Activated CD8-positive, alpha-beta T cell treated with anti-CD3 and anti-CD28 coated beads for 36 hours (primary cell): ENCODE measurements around the gene PTPRN2. TPM values are rescaled to one million over a fixed set of nuclear protein-coding genes. Genes with fewer than 3 reads are reported as not detected.

ENCODE experiments used
- ATAC-seq: fragments of 200-7000 bp; cut with Tn5 transposase; one replicate; pipeline ENCODE4 v1.10.0; 2021; ENCODE audit warnings: mild to moderate bottlenecking, moderate library complexity
- CTCF ChIA-PET: fragments of 350-600 bp; sonication (Branson Sonifier 250); formaldehyde crosslinking; loops from one replicate; lab custom pipeline; 2021; ENCODE audit warnings: antibody characterized with exemption; lab: Charles Lee
- POLR2A ChIA-PET: fragments of 350-600 bp; sonication (Branson Sonifier 250); formaldehyde crosslinking; loops from one replicate; lab custom pipeline; 2021; ENCODE audit warnings: antibody characterized with exemption; lab: Charles Lee
- DNase-seq: peaks from one replicate; pipeline ENCODE4 v3.0.0-alpha.2; 2020
- H3K27ac Mint-ChIP-seq: one replicate; pipeline ENCODE4 v1.8.0; 2021; ENCODE audit warnings: mild to moderate bottlenecking, mixed read lengths
- H3K27me3 Mint-ChIP-seq: one replicate; pipeline ENCODE4 v1.8.0; 2021; ENCODE audit warnings: mixed read lengths
- H3K36me3 Mint-ChIP-seq: one replicate; pipeline ENCODE4 v1.8.0; 2021; ENCODE audit warnings: low read depth, mixed read lengths
- H3K4me1 Mint-ChIP-seq: one replicate; pipeline ENCODE4 v1.8.0; 2021; ENCODE audit warnings: low read depth, mixed read lengths
- H3K4me3 Mint-ChIP-seq: one replicate; pipeline ENCODE4 v1.8.0; 2021; ENCODE audit warnings: mild to moderate bottlenecking, moderate library complexity, mixed read lengths
- H3K9me3 Mint-ChIP-seq: one replicate; pipeline ENCODE4 v1.8.0; 2021; ENCODE audit warnings: mixed read lengths
- intact Hi-C: fragments of 100-400 bp; cut with micrococcal nuclease; formaldehyde crosslinking; loops from one replicate; pipeline ENCODE4 v1.10.0; 2022
- total RNA-seq, 2 experiments: library from RNA; stranded (reverse); gene quantifications; one replicate each; pipeline ENCODE4 v1.2.3, GENCODE V29; 2021
- TF ChIP-seq, protein P1 (sequence below): fragments of 200-600 bp; IDR thresholded peaks from one replicate; pipeline ENCODE4 v1.8.0; 2022; ENCODE audit warnings: antibody characterized with exemption, mild to moderate bottlenecking

The PTPRN2 gene
- total RNA-seq, 2 experiments from 2014 or later, result 0.49 to 0.65 TPM

DNA sequence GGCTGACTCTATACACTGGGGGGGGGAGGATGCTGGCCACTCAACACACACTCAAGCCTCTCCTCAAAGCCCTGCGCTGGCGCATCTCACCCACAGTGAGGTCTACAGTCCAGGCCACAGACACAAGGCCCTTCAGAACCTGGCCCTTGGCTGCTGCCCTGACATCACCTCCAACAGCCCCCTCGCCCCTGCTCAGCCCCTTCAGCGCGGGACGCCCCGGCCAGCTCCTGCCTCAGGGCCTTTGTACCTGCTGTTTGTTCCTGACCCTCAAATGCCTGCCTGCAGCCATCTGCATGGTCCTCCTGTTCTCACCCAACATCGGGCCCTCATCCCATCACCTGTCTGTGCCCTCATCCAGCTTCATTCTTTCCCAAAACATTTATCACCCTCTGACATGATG, 678.3 kb downstream of the PTPRN2 start:
- H3K4me3 Mint-ChIP-seq, result no peak overlapping the region
- TF ChIP-seq, protein P1, sequence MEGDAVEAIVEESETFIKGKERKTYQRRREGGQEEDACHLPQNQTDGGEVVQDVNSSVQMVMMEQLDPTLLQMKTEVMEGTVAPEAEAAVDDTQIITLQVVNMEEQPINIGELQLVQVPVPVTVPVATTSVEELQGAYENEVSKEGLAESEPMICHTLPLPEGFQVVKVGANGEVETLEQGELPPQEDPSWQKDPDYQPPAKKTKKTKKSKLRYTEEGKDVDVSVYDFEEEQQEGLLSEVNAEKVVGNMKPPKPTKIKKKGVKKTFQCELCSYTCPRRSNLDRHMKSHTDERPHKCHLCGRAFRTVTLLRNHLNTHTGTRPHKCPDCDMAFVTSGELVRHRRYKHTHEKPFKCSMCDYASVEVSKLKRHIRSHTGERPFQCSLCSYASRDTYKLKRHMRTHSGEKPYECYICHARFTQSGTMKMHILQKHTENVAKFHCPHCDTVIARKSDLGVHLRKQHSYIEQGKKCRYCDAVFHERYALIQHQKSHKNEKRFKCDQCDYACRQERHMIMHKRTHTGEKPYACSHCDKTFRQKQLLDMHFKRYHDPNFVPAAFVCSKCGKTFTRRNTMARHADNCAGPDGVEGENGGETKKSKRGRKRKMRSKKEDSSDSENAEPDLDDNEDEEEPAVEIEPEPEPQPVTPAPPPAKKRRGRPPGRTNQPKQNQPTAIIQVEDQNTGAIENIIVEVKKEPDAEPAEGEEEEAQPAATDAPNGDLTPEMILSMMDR, result no peak
- H3K4me1 Mint-ChIP-seq, result peaks cover 6% of the 10 kb centered on the region
- no peaks in the 10 kb centered on the region for H3K27me3 Mint-ChIP-seq
- no peak for DNase-seq
- CTCF ChIA-PET, result no interaction called here
- peaks cover 11% of the 10 kb centered on the region for H3K9me3 Mint-ChIP-seq
- H3K36me3 Mint-ChIP-seq, result no peaks in the 10 kb centered on the region
- no peak overlapping the region for H3K27ac Mint-ChIP-seq
- ATAC-seq, result no peak
- intact Hi-C loops, result no loop called here
- POLR2A ChIA-PET, result no interaction called here

DNA sequence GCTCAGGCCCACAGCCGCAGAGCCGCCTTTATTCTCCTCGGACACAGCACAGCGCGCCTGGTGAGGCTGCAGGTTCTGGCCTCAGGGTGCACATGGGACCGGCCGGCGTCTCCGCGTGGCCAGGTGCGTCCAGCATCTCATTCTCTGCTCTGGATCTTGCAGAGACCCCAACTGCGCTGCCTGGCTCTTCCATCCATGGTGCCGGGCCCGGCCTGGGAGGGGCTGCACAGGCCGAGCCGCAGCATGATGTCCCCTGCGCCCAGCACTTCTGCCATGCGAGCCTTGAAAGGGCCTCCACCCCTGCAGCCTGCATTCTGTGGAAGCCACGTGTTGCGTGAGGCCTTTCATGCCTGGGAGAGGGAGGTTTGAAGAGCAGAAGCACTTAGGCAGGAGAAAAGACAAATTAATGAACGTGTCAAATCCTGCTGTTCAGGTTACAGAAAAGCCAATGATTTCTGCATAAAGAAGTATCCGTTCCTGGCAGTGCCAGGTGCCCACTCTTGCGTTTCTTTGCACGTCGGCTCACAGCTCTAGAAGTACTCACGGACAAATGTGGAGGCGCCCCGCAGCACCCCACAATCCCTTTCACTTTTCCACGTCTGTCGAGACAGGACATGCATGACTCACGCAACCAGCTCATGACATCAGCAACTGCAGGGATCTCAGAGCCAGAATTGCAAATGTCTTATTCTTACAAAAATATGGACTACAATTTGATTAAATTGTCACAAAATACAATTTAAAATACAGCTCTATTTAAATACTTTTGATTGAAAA, 679.4 kb downstream of the PTPRN2 start:
- ChIA-PET POLR2A (interaction anchor here (0.6 kb wide), 1 partner anchor 107 kb away, joined by 3 read pairs; no protein-coding TSS in a partner anchor), CTCF (interaction anchor here (1.1 kb wide), 1 partner anchor 14 kb away, joined by 3 read pairs; no protein-coding TSS in a partner anchor)
- Mint-ChIP-seq H3K9me3 (peaks cover 7% of the 10 kb centered on the region), H3K4me3 (no peak overlapping the region), H3K27ac (no peak overlapping the region), H3K27me3 (no peaks in the 10 kb centered on the region), H3K36me3 (no peaks in the 10 kb centered on the region), H3K4me1 (peaks cover 6% of the 10 kb centered on the region)
- DNase-seq (no peak), ATAC-seq (no peak)
- intact Hi-C loops, result no loop called here
- TF ChIP-seq, protein P1, result no peak

DNA sequence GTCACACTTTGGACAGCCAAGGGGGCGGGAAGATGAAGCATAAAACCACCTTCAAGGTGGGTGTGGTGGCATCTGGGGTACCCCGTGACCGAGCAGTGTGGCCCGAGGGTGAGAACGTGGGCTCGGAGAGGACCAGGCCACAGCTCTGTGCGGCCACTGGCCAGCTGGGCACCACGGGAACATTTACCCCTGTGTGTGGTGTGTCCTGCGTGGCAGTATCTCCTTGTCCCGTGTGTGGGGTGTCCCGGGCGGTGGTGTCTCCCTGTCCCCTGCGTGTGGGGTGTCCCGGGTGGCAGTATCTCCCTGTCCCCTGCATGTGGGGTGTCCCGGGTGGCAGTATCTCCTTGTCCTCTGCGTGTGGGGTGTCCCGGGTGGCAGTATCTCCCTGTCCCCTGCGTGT, 680.5 kb downstream of the PTPRN2 start:
- ChIA-PET POLR2A (no interaction called here), CTCF (no interaction called here)
- Mint-ChIP-seq H3K36me3 (no peaks in the 10 kb centered on the region), H3K27ac (no peak overlapping the region), H3K9me3 (peaks cover 4% of the 10 kb centered on the region), H3K27me3 (no peaks in the 10 kb centered on the region), H3K4me1 (peaks cover 6% of the 10 kb centered on the region), H3K4me3 (no peak overlapping the region)
- intact Hi-C loops, result no loop called here
- DNase-seq (no peak), ATAC-seq (no peak)
- TF ChIP-seq, protein P1, result no peak

DNA sequence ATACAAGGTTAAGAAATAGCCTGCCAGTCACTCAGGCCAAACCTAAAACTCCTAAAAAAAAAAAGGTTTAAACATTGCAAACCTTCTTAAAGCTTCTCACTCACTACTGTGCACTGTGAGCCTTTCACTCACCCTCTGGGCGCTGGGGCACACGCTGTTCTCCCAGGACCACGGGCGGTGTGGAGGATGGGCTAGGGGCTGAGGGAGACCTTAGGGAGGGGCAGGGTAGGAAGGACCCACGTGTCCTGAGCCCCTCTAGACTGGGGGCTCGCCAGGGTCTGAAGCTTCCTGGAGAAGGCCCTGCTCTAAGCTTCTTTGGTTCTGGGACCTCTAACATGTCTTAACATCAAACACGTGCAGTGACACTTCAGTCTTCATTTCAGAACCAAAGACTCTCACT, 681.0 kb downstream of the PTPRN2 start:
- ChIA-PET POLR2A (no interaction called here), CTCF (no interaction called here)
- H3K4me3 Mint-ChIP-seq, result no peak overlapping the region
- H3K27me3 Mint-ChIP-seq, result no peaks in the 10 kb centered on the region
- TF ChIP-seq, protein P1, result no peak
- no peak for ATAC-seq
- peaks cover 6% of the 10 kb centered on the region for H3K4me1 Mint-ChIP-seq
- DNase-seq, result no peak
- no peak overlapping the region for H3K27ac Mint-ChIP-seq
- intact Hi-C loops, result no loop called here
- no peaks in the 10 kb centered on the region for H3K36me3 Mint-ChIP-seq
- no peaks in the 10 kb centered on the region for H3K9me3 Mint-ChIP-seq

DNA sequence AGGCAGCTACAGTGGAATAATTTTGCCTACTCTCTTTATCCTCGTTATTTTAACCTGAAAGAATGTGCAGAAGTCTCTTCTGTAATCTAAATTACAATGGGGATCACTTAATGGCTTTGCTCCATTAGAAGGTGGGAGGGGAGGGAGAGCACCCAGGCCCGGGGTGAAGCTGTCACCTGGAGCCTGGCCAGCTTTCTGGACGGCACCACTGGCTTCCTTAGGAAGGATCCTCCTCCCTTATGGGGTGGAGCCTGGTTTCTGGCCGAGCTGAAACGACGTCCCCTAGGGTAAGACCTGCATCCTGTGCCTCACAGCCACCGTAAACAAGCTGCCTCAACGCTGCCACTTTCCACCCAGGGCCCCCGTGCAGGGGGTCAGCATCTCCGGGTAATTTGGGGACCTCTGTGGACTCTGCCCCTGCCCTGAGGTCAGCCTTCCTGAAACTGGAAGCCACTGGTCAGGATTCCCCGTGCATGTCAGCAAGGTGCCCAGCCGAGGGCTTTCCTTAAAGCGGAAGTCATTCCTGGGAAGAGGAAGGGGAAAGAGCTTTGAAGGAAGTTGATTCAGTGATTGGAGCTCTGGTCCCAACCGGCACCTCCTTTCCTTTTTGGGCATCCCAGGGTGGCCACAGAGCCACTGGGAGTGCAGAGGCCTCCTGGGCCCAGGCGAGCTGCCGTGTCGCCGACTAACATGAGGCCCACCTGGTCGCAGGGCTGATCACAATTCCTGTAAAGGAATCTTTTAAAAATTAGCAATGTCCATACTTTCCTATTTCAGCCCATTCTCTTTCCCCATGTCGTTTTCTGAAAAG, 681.8 kb downstream of the PTPRN2 start:
- ATAC-seq (no peak), DNase-seq (no peak)
- CTCF ChIA-PET, result interaction anchor here (1.1 kb wide), 1 partner anchor 15 kb away, joined by 3 read pairs; no protein-coding TSS in a partner anchor
- intact Hi-C loops, result no loop called here
- POLR2A ChIA-PET, result no interaction called here
- Mint-ChIP-seq H3K4me1 (peaks cover 6% of the 10 kb centered on the region), H3K27me3 (no peaks in the 10 kb centered on the region), H3K27ac (no peak overlapping the region), H3K4me3 (no peak overlapping the region), H3K9me3 (no peaks in the 10 kb centered on the region), H3K36me3 (no peaks in the 10 kb centered on the region)
- TF ChIP-seq, protein P1, result no peak
